Stimulated activated naive CD8-positive, alpha-beta T cell treated with anti-CD3 and anti-CD28 coated beads, Interleukin-15, Interleukin-2, amounts not matched to agents 100 ng/mL and 50 ng/mL, for 24 hours (primary cell): Measurements from ENCODE around the gene SEC63.
A peak's percentile ranks its signal among the peaks of the same experiment; 100 is the strongest.
"Not testable (repeated sequence)": the region's sequence is repeated elsewhere in the genome, so short reads cannot be mapped to it uniquely, and the experiment has no call there.

Experiments
- H3K27ac Mint-ChIP-seq: one replicate; pipeline ENCODE4 v1.8.0; 2021; ENCODE audit warnings: mild to moderate bottlenecking, mixed read lengths
- H3K27me3 Mint-ChIP-seq: one replicate; pipeline ENCODE4 v1.8.0; 2021; ENCODE audit warnings: mixed read lengths
- H3K36me3 Mint-ChIP-seq: one replicate; pipeline ENCODE4 v1.8.0; 2021; ENCODE audit warnings: low read depth, mixed read lengths
- H3K4me1 Mint-ChIP-seq: one replicate; pipeline ENCODE4 v1.8.0; 2021; ENCODE audit warnings: low read depth, mixed read lengths
- H3K4me3 Mint-ChIP-seq: one replicate; pipeline ENCODE4 v1.8.0; 2021; ENCODE audit warnings: mild to moderate bottlenecking, mixed read lengths
- H3K9me3 Mint-ChIP-seq: one replicate; pipeline ENCODE4 v1.8.0; 2021; ENCODE audit warnings: mixed read lengths

SEC63 gene

DNA sequence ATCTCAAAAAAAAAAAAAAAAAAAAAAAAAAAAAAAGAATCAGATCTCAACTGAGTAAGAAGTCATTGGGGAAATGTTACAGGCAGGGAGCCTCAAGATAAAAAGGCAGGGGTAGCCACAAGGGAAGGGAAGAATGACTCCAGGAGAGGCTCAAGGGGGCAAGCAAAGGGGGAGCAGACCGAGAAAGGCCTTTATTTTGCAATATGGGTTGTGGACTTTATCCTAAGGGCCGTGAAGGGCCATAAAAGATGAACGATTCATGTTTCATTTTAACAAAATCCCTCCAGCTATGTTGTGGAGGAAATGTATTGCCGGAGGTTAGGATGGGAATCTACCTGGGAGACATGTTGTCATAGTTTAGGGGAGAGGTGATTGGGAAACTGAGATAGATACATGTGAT is 25.8 kb upstream of the SEC63 start:
- Mint-ChIP-seq H3K4me3 (no peak overlapping the region), H3K27ac (no peak overlapping the region), H3K36me3 (no peaks in the 10 kb centered on the region), H3K27me3 (peaks cover 3% of the 10 kb centered on the region), H3K4me1 (no peaks in the 10 kb centered on the region), H3K9me3 (no peaks in the 10 kb centered on the region)

- H3K9me3 Mint-ChIP-seq: no peaks in the 10 kb centered on the region
- no peak overlapping the region for H3K27ac Mint-ChIP-seq
- H3K4me3 Mint-ChIP-seq: no peak overlapping the region
- H3K4me1 Mint-ChIP-seq: no peaks in the 10 kb centered on the region
- no peaks in the 10 kb centered on the region for H3K36me3 Mint-ChIP-seq
- peaks cover 3% of the 10 kb centered on the region for H3K27me3 Mint-ChIP-seq
Measured at GRCh38 chr6:107982486-107982885, 24.5 kb upstream of the SEC63 start.

GRCh38 chr6:107981695-107982094 is 23.7 kb upstream of the SEC63 start:
- H3K4me1 Mint-ChIP-seq: no peaks in the 10 kb centered on the region
- H3K27ac Mint-ChIP-seq: no peak overlapping the region
- no peaks in the 10 kb centered on the region for H3K9me3 Mint-ChIP-seq
- peaks cover 3% of the 10 kb centered on the region for H3K27me3 Mint-ChIP-seq
- H3K36me3 Mint-ChIP-seq: no peaks in the 10 kb centered on the region
- H3K4me3 Mint-ChIP-seq: no peak overlapping the region

DNA sequence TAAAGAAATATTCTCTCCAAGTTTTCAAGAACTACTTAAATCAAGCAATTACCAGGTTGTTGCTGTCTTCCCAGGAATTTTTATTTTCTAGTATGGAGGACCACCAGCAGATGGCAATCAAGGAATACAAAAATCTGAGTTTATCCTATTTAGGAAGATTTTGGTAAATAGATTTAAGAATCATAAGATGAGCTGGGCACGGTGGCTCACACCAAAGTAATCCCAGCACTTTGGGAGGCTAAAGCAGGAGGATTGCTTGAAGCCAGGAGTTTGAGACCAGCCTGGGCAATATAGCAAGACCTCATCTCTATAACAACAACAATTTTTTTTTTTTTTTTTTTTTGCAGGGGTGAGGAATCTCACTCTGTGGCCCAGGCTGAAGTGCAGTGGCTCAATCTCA is 19.3 kb upstream of the SEC63 start:
- no peaks in the 10 kb centered on the region for H3K36me3 Mint-ChIP-seq
- no peaks in the 10 kb centered on the region for H3K27me3 Mint-ChIP-seq
- H3K4me1 Mint-ChIP-seq: no peaks in the 10 kb centered on the region
- H3K4me3 Mint-ChIP-seq: no peak overlapping the region
- no peaks in the 10 kb centered on the region for H3K9me3 Mint-ChIP-seq
- H3K27ac Mint-ChIP-seq: no peak overlapping the region

DNA sequence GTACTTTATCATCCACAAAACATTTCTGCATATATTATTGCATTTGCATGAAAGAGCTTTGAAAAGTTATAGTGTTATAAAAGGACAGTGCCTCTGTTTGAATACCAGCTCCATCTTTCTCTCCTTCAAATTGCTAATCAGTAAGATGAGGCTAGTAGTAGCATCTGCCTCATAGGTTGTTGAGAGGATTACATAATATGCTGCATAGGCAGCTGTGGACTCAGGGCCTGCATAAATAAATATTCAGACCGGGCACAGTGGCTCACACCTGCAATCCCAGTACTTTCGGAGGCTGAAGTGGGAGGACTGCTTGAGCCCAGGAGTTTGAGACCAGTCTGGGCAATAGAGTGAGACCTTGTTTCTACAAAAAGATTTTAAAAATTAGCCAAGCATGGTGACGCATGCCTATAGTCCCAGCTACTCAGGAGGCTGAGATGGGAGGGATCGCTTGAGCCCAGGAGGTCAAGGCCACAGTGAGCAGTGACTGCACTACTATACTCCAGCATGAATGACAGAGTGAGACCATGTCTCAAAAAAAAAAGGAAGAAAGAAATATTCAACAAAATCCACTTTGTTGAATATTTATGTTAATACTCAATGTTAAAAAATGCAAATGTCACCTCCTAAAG is 18.3 kb upstream of the SEC63 start:
- no peaks in the 10 kb centered on the region for H3K36me3 Mint-ChIP-seq
- H3K27ac Mint-ChIP-seq: no peak overlapping the region
- H3K9me3 Mint-ChIP-seq: no peaks in the 10 kb centered on the region
- H3K4me3 Mint-ChIP-seq: no peak overlapping the region
- H3K4me1 Mint-ChIP-seq: no peaks in the 10 kb centered on the region
- H3K27me3 Mint-ChIP-seq: no peaks in the 10 kb centered on the region

DNA sequence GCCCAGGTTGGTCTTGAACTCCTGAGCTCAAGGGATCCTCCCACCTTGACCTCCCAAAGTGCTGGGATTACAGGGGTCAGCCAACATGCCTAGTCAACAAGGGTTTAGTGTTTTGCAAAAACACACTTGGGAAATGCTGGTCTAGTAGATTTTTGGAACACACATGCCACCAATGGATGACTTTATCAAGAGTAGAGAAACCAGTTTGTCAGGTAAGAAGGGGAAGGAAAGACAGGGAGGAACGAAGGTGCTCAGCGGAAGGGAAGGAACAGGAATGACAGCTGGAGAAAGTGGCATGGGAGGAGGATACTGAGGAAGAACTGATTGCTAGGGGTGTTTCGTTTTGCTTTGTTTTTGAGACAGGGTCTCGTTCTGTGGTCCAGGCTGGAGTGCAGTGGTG is 15.6 kb upstream of the SEC63 start:
- Mint-ChIP-seq H3K4me1 (no peaks in the 10 kb centered on the region), H3K36me3 (no peaks in the 10 kb centered on the region), H3K27me3 (no peaks in the 10 kb centered on the region)

GRCh38 chr6:107972413-107973096 is 14.5 kb upstream of the SEC63 start:
- H3K27ac Mint-ChIP-seq: no peak overlapping the region
- H3K9me3 Mint-ChIP-seq: no peaks in the 10 kb centered on the region
- no peak overlapping the region for H3K4me3 Mint-ChIP-seq
- no peaks in the 10 kb centered on the region for H3K36me3 Mint-ChIP-seq
- no peaks in the 10 kb centered on the region for H3K4me1 Mint-ChIP-seq
- H3K27me3 Mint-ChIP-seq: no peaks in the 10 kb centered on the region

More for the DNA sequence above, 15.6 kb upstream of the SEC63 start:
- Mint-ChIP-seq H3K4me3 (no peak overlapping the region), H3K9me3 (no peaks in the 10 kb centered on the region), H3K27ac (no peak overlapping the region)

- no peaks in the 10 kb centered on the region for H3K36me3 Mint-ChIP-seq
- H3K27me3 Mint-ChIP-seq: no peaks in the 10 kb centered on the region
- no peak overlapping the region for H3K4me3 Mint-ChIP-seq
- no peaks in the 10 kb centered on the region for H3K4me1 Mint-ChIP-seq
- no peak overlapping the region for H3K27ac Mint-ChIP-seq
- H3K9me3 Mint-ChIP-seq: no peaks in the 10 kb centered on the region
Measured at GRCh38 chr6:107971181-107971580, 13.2 kb upstream of the SEC63 start.

DNA sequence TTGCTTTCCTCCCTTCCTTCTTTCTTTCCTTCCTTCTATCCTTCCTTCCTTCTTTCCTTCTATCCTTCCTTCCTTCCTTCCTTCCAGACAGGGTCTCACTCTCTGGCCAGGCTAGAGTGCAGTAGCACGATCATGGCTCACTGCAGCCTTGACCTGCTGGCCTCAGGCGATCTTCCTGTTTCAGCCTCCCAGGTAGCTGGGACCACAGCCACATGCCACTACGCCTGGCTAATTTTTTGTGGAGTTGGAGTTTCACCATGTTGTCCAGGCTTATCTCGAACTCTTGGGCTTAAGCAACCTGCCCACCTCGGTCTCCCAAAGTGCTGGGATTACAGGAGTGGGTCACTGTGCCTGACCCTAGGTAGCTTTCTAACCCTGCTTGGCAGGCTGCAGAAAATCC is 12.2 kb upstream of the SEC63 start:
- H3K36me3 Mint-ChIP-seq: no peaks in the 10 kb centered on the region
- H3K4me1 Mint-ChIP-seq: peaks cover 1% of the 10 kb centered on the region
- H3K4me3 Mint-ChIP-seq: no peak overlapping the region
- H3K9me3 Mint-ChIP-seq: no peaks in the 10 kb centered on the region
- no peaks in the 10 kb centered on the region for H3K27me3 Mint-ChIP-seq
- H3K27ac Mint-ChIP-seq: no peak overlapping the region

DNA sequence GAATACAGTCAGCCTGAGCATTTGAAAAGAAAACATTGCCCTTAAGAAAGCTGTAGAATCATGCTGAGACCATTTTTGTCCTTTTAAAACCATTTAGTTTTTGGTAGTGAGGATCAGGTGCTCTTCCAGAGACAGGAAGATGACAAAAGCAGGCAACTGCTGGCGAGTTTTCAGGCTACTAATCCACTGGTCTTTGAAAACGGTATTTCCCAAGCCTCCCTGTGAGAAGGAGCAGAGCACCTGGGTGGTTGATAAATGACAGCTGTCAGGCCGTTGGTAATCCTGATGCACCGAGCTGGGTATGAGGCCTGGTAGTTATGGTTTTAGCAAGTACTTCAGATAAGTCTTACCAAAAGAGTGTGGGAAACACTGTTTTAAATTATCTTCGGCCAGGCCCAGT is 10.1 kb upstream of the SEC63 start:
- H3K9me3 Mint-ChIP-seq: no peaks in the 10 kb centered on the region
- H3K4me3 Mint-ChIP-seq: no peak overlapping the region
- no peak overlapping the region for H3K27ac Mint-ChIP-seq
- no peaks in the 10 kb centered on the region for H3K27me3 Mint-ChIP-seq
- no peaks in the 10 kb centered on the region for H3K36me3 Mint-ChIP-seq
- peaks cover 18% of the 10 kb centered on the region for H3K4me1 Mint-ChIP-seq

DNA sequence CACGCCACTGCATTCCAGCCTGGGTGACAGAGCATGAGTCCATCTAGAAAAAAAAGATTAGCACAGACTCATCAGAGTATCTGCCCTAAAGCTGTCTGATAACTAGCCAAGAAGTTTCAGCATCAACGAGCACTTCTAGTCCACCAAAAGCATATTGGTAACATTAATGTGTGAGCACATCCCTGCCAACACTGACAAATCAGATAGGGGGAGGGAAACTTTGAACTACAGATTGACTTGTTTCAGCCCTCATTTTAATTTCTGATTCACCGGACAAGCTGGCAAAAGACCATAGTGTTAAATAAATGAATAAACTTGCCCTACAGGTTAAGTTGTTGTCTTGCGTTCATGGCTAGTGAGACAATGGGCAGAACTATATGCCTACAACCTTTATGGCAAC is 7.7 kb upstream of the SEC63 start:
- H3K9me3 Mint-ChIP-seq: no peaks in the 10 kb centered on the region
- no peaks in the 10 kb centered on the region for H3K27me3 Mint-ChIP-seq
- H3K4me3 Mint-ChIP-seq: no peak overlapping the region
- no peaks in the 10 kb centered on the region for H3K36me3 Mint-ChIP-seq
- H3K27ac Mint-ChIP-seq: no peak overlapping the region
- H3K4me1 Mint-ChIP-seq: peaks cover 18% of the 10 kb centered on the region

GRCh38 chr6:107962723-107963122 is 4.7 kb upstream of the SEC63 start:
- H3K27ac Mint-ChIP-seq: no peak overlapping the region
- H3K4me1 Mint-ChIP-seq: peaks cover 29% of the 10 kb centered on the region
- H3K9me3 Mint-ChIP-seq: no peaks in the 10 kb centered on the region
- H3K4me3 Mint-ChIP-seq: no peak overlapping the region
- no peaks in the 10 kb centered on the region for H3K36me3 Mint-ChIP-seq
- H3K27me3 Mint-ChIP-seq: no peaks in the 10 kb centered on the region

GRCh38 chr6:107959392-107959791 is 1.4 kb upstream of the SEC63 start:
- Mint-ChIP-seq H3K4me1 (peaks cover 48% of the 10 kb centered on the region), H3K36me3 (peaks cover 27% of the 10 kb centered on the region), H3K27me3 (no peaks in the 10 kb centered on the region), H3K27ac (no peak overlapping the region), H3K4me3 (peak overlapping the region; percentile 88), H3K9me3 (no peaks in the 10 kb centered on the region)

GRCh38 chr6:107958689-107959362 is 818 bp upstream of the SEC63 start:
- Mint-ChIP-seq H3K36me3 (peaks cover 27% of the 10 kb centered on the region), H3K4me3 (peak overlapping the region; percentile 88), H3K27ac (peak overlapping the region; percentile 90), H3K4me1 (peaks cover 45% of the 10 kb centered on the region)
- not testable (repeated sequence) for H3K27me3 Mint-ChIP-seq, H3K9me3 Mint-ChIP-seq

DNA sequence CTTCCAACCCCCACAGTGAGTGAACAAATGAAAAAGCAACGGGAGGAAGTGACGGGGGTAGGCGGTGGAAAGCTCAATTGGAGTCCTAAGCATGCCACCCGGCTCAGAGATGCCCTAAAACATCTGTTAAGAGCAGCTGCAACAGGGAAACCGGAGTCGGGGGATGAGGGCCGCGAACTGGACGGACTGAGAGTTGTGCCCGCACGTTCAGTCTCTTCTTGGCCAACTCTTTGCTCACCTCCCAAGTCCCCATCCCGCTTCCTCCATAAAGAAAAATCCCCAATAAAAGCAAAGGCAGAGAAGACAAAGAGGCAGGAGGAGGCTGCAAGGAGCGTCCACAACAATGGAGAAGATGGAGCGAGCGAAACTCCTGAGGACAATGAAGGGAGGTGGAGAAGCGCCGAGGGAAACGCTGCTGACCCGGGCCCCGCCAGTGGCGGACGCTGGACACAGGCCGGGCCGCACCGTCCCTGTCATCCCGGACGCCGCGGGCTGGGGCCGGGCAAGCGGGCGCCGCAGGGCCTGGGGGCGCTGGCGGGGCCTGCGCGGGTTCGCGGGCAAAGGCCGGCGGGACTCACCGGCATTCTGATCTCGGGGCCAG is 600 bp downstream of the SEC63 start:
- Mint-ChIP-seq H3K27ac (peak overlapping the region; percentile 95), H3K4me3 (peak overlapping the region; percentile 93), H3K36me3 (peaks cover 27% of the 10 kb centered on the region), H3K27me3 (no peaks in the 10 kb centered on the region), H3K4me1 (peaks cover 43% of the 10 kb centered on the region), H3K9me3 (no peaks in the 10 kb centered on the region)
